Adrenal gland (tissue), 12 donors: Measurements from ENCODE around the gene AFF1. TPM values are rescaled to one million over a fixed set of nuclear protein-coding genes. Genes with fewer than 3 reads are reported as not detected.

ENCODE experiments used
- DNase-seq, 7 donors: peaks; one replicate each; pipeline ENCODE4 v3.0.0-alpha.2; 2019 to 2020
- H3K27ac ChIP-seq, 5 donors: fragments of 200-600 bp; sonication (generic) in 4 of 5; 1 replicate in 3 of 5; 2 replicates in 2 of 5; pipeline versions ENCODE4 v1.5.1 to v1.8.0; 2016 to 2020; ENCODE audit warnings: mild to moderate bottlenecking in 1 of 5
- H3K27me3 ChIP-seq: fragments of 200-600 bp; 2 replicates; pipeline ENCODE4 v1.8.0; 2021
- H3K36me3 ChIP-seq, 2 donors: fragments of 200-600 bp; replicated peaks in 1 of 2; 1 replicate in 1 of 2; 2 replicates in 1 of 2; pipeline versions ENCODE4 v1.5.1 to v1.8.0; 2018 to 2022
- H3K4me1 ChIP-seq, 2 donors: fragments of 200-600 bp; replicated peaks in 1 of 2; 1 replicate in 1 of 2; 2 replicates in 1 of 2; pipeline versions ENCODE4 v1.5.1 to v1.8.0; 2018 to 2021
- H3K4me3 ChIP-seq, 4 donors: fragments of 200-600 bp; sonication (generic) in 3 of 4; one replicate each; pipeline ENCODE4 v1.5.1; 2016 to 2018
- H3K9me3 ChIP-seq, 3 donors: fragments of 200-600 bp; sonication (generic) in 1 of 3; replicated peaks in 1 of 3; 1 replicate in 2 of 3; 2 replicates in 1 of 3; pipeline versions ENCODE4 v1.5.1 to v1.8.0; 2016 to 2021
- POLR2A ChIP-seq, 2 donors: fragments of 450-650 bp; IDR thresholded peaks; one replicate each; pipeline ENCODE4 v1.6.1; 2017; ENCODE audit warnings: antibody characterized with exemption in 2 of 2, mild to moderate bottlenecking in 2 of 2, moderate library complexity in 1 of 2
- WGBS, 4 donors: extraction: QIAGEN DNeasy Blood & Tissue Kit in 2 of 4; methylation state at CpG; one replicate each; pipeline versions ENCODE4 v1.1.5 to v1.1.7; 2013 to 2017; 5-methylcytosine and 5-hydroxymethylcytosine counted together
- intact Hi-C, 2 donors: fragments of 100-400 bp; cut with DNase I; formaldehyde crosslinking; loops; one replicate each; pipeline versions ENCODE4 v1.14.1 to v1.15.0; 2022 to 2023
- polyA plus RNA-seq, 3 donors: library from polyadenylated mRNA; stranded (reverse); fragments of 200-250 nt in 2 of 3; fragments of 350-450 nt in 1 of 3; fragmentation: Illumina TruSeq in 1 of 3; extraction: RNeasy Lipid Tissue Mini Kit (QIAGEN cat#74804) in 1 of 3; gene quantifications; one replicate each; pipeline ENCODE4 v1.2.3, GENCODE V29; 2013 to 2014
- total RNA-seq, 9 donors: library from RNA; depleted of rRNA in 4 of 9; stranded (reverse); fragments of >200 nt in 4 of 9; fragments of 120-200 nt in 1 of 9; fragmentation: NEBNext Ultra II Directional in 1 of 9; extraction: Animal tissue kit (Norgen Biotek cat#: 25700) in 1 of 9; gene quantifications; one replicate each; pipeline versions ENCODE4 v1.1.0 to v1.2.4, GENCODE V29; 2013 to 2023
- TF ChIP-seq, protein P1 (sequence below), 6 experiments: fragments of 450-650 bp in 4 of 6; fragments of 200-600 bp in 2 of 6; sonication (generic) in 1 of 6; IDR thresholded peaks; 1 replicate in 5 of 6; 2 replicates in 1 of 6; pipeline versions ENCODE4 v1.5.1 to v1.8.0; 2016 to 2021; ENCODE audit warnings: antibody characterized with exemption in 6 of 6, mild to moderate bottlenecking in 2 of 6, moderate library complexity in 1 of 6
- donor health status: healthy with polysubstance abuse.
- donor health status: Bipolar disorder and iron deficiency.
- donor health status: DM: yes; HTN: yes; CAD: no.
- donor health status: DM: no; HTN: no; CAD: no.
- donor health status: DM: no; HTN: no; CAD: no.
- donor health status: DM: yes; HTN: yes; CAD: no.

AFF1 gene
- total and polyA plus RNA-seq, 12 donors, result 9.9 to 109 (median 52.3) TPM

DNA sequence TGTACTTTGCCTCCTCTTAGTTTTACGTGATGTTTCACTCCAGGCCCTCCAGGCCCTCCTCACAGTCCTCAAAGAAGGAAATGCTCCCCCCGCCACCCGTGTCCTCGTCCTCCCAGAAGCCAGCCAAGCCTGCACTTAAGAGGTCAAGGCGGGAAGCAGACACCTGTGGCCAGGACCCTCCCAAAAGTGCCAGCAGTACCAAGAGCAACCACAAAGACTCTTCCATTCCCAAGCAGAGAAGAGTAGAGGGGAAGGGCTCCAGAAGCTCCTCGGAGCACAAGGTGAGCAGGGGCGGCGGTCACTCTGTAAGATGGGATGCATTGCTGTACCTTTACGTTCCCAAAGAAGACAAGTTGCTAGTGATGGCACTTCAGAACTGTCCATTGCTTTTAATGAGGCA lies 191.2 kb downstream of the AFF1 start:
- 93 to 97% (median 97%) methylated on average over 9 of the region's 9 CpGs for WGBS, 4 donors
- intact Hi-C loops, result no loop called here
- peaks cover 0 to 60% of the 10 kb centered on the region in 2 donors for H3K36me3 ChIP-seq

DNA sequence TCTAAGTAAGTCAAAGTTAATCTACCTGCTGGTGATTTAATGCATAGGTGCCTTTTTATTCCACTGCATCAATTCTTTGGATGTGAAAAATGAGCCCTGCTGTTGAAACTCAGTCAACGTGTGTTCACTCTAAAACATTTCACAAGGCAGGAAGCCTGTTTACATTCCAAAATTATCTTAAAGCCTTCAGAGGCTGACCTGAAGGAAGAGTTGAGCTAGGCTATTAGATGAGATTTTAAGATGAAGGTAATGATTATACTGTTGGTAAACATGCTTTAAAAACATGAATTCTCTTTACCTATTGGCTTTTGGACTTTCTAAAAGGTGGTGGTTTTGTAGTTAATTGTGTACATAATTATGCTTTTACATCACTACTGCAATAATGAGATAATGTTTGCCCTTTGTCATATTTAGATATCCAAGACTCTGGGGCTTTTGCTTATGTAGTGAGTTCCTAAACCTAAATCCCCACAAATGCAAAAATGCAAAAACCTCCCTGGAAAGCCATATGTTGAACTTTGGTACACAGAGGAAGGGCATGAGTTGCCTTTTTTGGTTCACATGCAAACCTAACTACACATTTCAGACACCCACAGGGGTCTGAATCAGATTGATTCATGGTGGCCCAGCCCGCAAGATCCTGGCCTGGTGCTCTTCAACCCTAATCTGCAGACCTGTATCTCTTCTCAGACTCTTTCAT lies 193.3 kb downstream of the AFF1 start:
- no peaks in the 10 kb centered on the region for H3K9me3 ChIP-seq
- no peak for TF ChIP-seq POLR2A (IDR thresholded peaks at IDR 0.05)
- TF ChIP-seq, protein P1, sequence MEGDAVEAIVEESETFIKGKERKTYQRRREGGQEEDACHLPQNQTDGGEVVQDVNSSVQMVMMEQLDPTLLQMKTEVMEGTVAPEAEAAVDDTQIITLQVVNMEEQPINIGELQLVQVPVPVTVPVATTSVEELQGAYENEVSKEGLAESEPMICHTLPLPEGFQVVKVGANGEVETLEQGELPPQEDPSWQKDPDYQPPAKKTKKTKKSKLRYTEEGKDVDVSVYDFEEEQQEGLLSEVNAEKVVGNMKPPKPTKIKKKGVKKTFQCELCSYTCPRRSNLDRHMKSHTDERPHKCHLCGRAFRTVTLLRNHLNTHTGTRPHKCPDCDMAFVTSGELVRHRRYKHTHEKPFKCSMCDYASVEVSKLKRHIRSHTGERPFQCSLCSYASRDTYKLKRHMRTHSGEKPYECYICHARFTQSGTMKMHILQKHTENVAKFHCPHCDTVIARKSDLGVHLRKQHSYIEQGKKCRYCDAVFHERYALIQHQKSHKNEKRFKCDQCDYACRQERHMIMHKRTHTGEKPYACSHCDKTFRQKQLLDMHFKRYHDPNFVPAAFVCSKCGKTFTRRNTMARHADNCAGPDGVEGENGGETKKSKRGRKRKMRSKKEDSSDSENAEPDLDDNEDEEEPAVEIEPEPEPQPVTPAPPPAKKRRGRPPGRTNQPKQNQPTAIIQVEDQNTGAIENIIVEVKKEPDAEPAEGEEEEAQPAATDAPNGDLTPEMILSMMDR (IDR thresholded peaks at IDR 0.05), result no peak
- H3K36me3 ChIP-seq, result peaks cover 0 to 81% of the 10 kb centered on the region in 2 donors
- intact Hi-C loops, result no loop called here
- H3K4me3 ChIP-seq, result no peak overlapping the region
- no peak for DNase-seq
- H3K27ac ChIP-seq, result no peak overlapping the region
- 85 to 94% (median 90%) methylated on average over 2 of the region's 2 CpGs for WGBS, 4 donors
- no peaks in the 10 kb centered on the region for H3K27me3 ChIP-seq
- peaks cover 0 to 3% of the 10 kb centered on the region in 2 donors for H3K4me1 ChIP-seq

More for the DNA sequence above, 191.2 kb downstream of the AFF1 start:
- Histone ChIP-seq H3K9me3 (no peaks in the 10 kb centered on the region), H3K4me1 (peaks cover 0 to 24% of the 10 kb centered on the region in 2 donors), H3K27ac (no peak overlapping the region), H3K4me3 (no peak overlapping the region), H3K27me3 (no peaks in the 10 kb centered on the region)
- no peak for DNase-seq
- no peak for TF ChIP-seq POLR2A (IDR thresholded peaks at IDR 0.05)
- TF ChIP-seq, protein P1 (IDR thresholded peaks at IDR 0.05), result no peak

DNA sequence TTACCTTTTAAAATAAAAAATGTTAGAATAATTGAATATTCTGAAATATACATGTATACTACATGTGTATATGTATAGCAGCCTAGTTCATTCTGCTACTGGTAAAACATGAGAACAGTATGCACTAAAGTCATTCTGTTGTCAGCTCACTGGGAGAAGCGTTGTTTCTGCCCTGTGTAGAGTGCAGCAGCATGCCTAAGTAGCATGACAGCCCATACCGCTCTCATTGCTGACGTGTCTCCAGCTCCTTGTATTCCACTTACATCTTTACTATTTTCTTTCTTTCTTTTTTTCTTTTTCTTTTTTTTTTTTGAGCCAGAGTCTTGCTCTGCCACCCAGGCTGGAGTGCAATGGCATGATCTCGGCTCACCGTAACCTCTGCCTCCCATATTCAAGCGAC lies 194.9 kb downstream of the AFF1 start:
- WGBS, 4 donors, result 96 to 99% (median 97%) methylated on average over 6 of the region's 6 CpGs
- Histone ChIP-seq H3K27ac (no peak overlapping the region), H3K4me3 (no peak overlapping the region), H3K4me1 (no peaks in the 10 kb centered on the region), H3K36me3 (peaks cover 0 to 93% of the 10 kb centered on the region in 2 donors), H3K27me3 (no peaks in the 10 kb centered on the region), H3K9me3 (no peaks in the 10 kb centered on the region)
- TF ChIP-seq, protein P1 (IDR thresholded peaks at IDR 0.05), result no peak
- intact Hi-C loops, result no loop called here
- no peak for DNase-seq

DNA sequence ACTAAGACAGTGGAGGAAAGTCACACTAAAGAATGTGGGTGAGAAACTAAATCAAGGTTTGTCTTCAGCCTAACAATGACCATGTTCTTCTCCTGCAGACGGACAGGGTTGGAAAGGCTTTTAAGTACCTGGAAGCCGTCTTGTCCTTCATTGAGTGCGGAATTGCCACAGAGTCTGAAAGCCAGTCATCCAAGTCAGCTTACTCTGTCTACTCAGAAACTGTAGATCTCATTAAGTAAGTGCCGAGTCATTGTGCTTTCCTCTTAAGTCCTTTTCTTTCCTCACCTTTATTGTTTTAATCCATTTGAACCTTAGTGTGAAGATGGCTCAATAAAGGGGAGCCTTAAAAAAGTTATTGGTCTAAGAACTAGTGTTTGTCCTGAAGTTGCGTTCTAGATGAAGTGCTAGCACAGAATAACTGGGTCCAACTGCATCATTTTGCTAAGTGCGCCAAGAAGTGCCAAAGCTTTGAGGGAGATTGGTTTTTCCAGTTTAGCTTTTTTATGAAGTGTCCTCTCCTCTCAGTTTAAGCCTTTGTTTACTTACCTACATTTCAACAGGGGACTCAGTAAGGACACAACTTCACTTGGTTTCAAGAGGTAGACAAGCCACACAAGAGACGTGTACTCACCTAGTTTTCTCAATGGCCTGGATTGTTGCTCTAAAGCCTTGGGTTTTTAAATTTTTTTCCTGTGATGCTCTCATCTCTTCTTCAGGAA lies 196.3 kb downstream of the AFF1 start:
- peaks cover 0 to 89% of the 10 kb centered on the region in 2 donors for H3K36me3 ChIP-seq
- 96 to 99% (median 97%) methylated on average over 7 of the region's 7 CpGs for WGBS, 4 donors
- H3K27ac ChIP-seq, result no peak overlapping the region
- no peaks in the 10 kb centered on the region for H3K4me1 ChIP-seq
- TF ChIP-seq, protein P1 (IDR thresholded peaks at IDR 0.05), result no peak
- no peak for TF ChIP-seq POLR2A (IDR thresholded peaks at IDR 0.05)
- H3K27me3 ChIP-seq, result no peaks in the 10 kb centered on the region
- no peak overlapping the region for H3K4me3 ChIP-seq
- DNase-seq, result no peak
- H3K9me3 ChIP-seq, result no peaks in the 10 kb centered on the region
- intact Hi-C loops, result no loop called here
